Thymus (tissue), 11 donors: ENCODE measurements around the gene SORL1-AS1.

Source experiments
- DNase-seq, 9 donors: peaks; one replicate each; pipeline ENCODE4 v3.0.0-alpha.2; 2013; ENCODE audit warnings: low spot score in 9 of 9, low read depth in 6 of 9, missing footprints in 1 of 9
- H3K27ac ChIP-seq, 2 donors: one replicate each; pipeline ENCODE4 v1.5.1; 2013; ENCODE audit warnings: control low read depth in 1 of 2, low read depth in 1 of 2, low read length in 1 of 2, mild to moderate bottlenecking in 1 of 2, moderate library complexity in 1 of 2
- H3K27me3 ChIP-seq, 2 donors: one replicate each; pipeline ENCODE4 v1.5.1; 2013; ENCODE audit warnings: low read length in 1 of 2; ENCODE audit not compliant: control insufficient read depth in 2 of 2, insufficient read depth in 1 of 2
- H3K36me3 ChIP-seq, 2 donors: one replicate each; pipeline ENCODE4 v1.5.1; 2013; ENCODE audit warnings: low read length in 1 of 2, mild to moderate bottlenecking in 1 of 2, moderate library complexity in 1 of 2; ENCODE audit not compliant: control insufficient read depth in 2 of 2, insufficient read depth in 2 of 2
- H3K4me1 ChIP-seq, 2 donors: one replicate each; pipeline ENCODE4 v1.5.1; 2013; ENCODE audit warnings: low read length in 2 of 2; ENCODE audit not compliant: control insufficient read depth in 2 of 2, insufficient read depth in 2 of 2
- H3K4me3 ChIP-seq, 2 donors: one replicate each; pipeline ENCODE4 v1.5.1; 2013; ENCODE audit warnings: low read length in 2 of 2, control low read depth in 1 of 2, mild to moderate bottlenecking in 1 of 2
- H3K9me3 ChIP-seq, 2 donors: one replicate each; pipeline ENCODE4 v1.5.1; 2013; ENCODE audit warnings: low read length in 1 of 2, mild to moderate bottlenecking in 1 of 2; ENCODE audit not compliant: control insufficient read depth in 2 of 2, insufficient read depth in 1 of 2
- WGBS: extraction: QIAGEN DNeasy Blood & Tissue Kit; methylation state at CpG from one replicate; pipeline ENCODE4 v1.1.7; 2013; 5-methylcytosine and 5-hydroxymethylcytosine counted together
- donor health status: healthy.

The SORL1-AS1 gene

DNA sequence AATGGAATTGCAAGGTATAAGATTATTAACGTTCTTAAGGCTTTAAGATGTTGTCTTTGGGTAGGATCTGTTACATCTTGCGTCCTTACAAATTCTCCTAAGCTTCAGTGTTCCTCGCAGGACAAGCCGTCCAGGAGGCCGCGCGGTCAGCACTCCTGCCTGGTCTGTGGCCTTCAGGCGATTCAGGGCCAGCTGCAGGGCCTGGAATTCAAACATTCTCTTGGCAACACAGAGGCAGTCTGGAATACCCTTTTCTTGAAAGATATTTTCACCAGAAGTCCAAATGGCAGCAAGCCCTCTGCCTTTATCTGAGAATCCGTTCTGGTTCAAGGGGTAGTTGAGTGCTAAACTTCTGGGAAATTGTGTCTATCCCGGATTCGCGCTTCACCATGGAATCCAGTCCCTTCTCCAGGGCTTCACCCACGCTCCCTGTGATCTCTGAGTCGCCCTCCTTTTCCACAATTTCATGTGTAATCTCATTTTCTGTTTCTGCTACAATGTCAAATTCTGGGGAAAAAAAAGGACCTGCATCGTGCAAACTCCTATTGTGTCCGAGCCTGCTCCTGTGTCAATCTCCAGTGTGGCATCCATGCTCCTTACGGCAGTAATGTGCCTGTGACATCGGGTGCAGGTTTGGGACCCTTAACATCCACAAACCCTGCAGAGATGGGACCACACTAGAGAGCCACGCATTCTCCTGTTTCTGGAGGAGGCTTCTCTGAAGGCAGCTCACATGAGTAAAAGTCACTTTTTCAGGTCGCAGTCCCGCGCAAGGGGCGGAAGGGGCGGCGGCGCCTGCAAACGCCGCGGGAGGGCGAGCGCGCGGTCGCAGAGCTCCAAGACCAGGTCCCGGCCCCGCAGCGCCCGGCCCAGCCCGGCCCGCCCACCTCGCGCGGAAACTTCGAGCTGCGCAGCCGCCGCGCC lies 26.0 kb downstream of the SORL1-AS1 start:
- Histone ChIP-seq H3K27ac (no peak overlapping the region), H3K27me3 (peaks cover 0 to 16% of the 10 kb centered on the region in 2 donors), H3K36me3 (no peaks in the 10 kb centered on the region), H3K4me1 (peaks cover 4 to 5% of the 10 kb centered on the region in 2 donors), H3K4me3 (peak overlapping the region in 1 of 2 donors; percentile 32), H3K9me3 (no peaks in the 10 kb centered on the region)
- peak in 1 of 9 donors; percentile 36 for DNase-seq
- WGBS, result 33% methylated on average over 48 of the region's 48 CpGs

DNA sequence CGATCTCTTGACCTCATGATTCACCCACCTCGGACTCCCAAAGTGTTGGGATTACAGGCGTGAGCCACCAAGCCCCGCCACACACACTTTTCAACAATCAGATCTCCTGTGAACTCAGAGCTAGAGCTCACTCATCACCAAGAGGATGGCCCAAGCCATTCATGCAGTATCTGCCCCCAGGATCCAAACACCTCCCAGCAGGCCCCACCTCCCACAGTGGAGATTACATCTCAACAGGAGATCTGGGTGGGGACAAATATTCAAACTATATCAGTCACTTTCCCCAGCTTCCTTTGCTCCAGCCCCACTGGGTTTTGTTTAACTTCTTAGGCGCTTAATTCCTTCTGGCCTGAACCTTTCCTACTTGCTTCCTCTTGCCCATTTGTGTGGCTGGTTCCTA lies 26.9 kb downstream of the SORL1-AS1 start:
- no peaks in the 10 kb centered on the region for H3K36me3 ChIP-seq
- H3K27me3 ChIP-seq, result peaks cover 0 to 16% of the 10 kb centered on the region in 2 donors
- DNase-seq, result no peak
- WGBS, result 94% methylated on average over 5 of the region's 5 CpGs
- no peak overlapping the region for H3K27ac ChIP-seq
- H3K4me1 ChIP-seq, result peaks cover 4 to 5% of the 10 kb centered on the region in 2 donors
- H3K4me3 ChIP-seq, result no peak overlapping the region
- H3K9me3 ChIP-seq, result no peaks in the 10 kb centered on the region

DNA sequence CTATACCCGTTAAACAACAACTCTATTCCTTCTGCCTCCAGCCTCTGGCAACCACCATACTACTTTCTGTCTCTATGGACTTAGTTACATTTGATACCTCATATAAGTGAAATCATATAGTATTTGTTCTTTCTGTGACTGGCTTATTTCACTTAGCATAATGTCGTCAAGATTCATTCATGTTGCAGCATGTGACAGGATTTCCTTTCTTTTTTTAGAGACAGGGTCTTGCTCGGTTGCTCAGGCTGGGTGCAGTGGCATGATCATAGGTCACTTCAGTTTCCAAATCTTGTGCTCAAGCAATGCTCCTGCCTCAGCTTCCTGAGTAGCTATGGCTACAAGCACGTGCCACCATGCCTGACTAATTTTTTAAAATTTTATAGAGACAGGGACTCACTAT lies 30.1 kb downstream of the SORL1-AS1 start:
- no peak overlapping the region for H3K27ac ChIP-seq
- no peaks in the 10 kb centered on the region for H3K9me3 ChIP-seq
- H3K4me1 ChIP-seq, result peaks cover 4 to 5% of the 10 kb centered on the region in 2 donors
- WGBS, result 41% methylated on average over 4 of the region's 4 CpGs
- H3K4me3 ChIP-seq, result no peak overlapping the region
- H3K27me3 ChIP-seq, result peaks cover 0 to 11% of the 10 kb centered on the region in 2 donors
- no peaks in the 10 kb centered on the region for H3K36me3 ChIP-seq
- DNase-seq, result peak in 1 of 9 donors; percentile 41

GRCh38 chr11:121421149-121421901 lies 31.4 kb downstream of the SORL1-AS1 start:
- DNase-seq, result no peak
- no peaks in the 10 kb centered on the region for H3K36me3 ChIP-seq
- H3K4me1 ChIP-seq, result peaks cover 4 to 7% of the 10 kb centered on the region in 2 donors
- no peak overlapping the region for H3K27ac ChIP-seq
- no peak overlapping the region for H3K4me3 ChIP-seq
- H3K9me3 ChIP-seq, result no peaks in the 10 kb centered on the region
- 95% methylated on average over 4 of the region's 4 CpGs for WGBS
- peaks cover 0 to under 1% of the 10 kb centered on the region in 2 donors for H3K27me3 ChIP-seq

GRCh38 chr11:121420398-121420797 lies 32.4 kb downstream of the SORL1-AS1 start:
- H3K4me1 ChIP-seq, result peaks cover 4 to 7% of the 10 kb centered on the region in 2 donors
- H3K27me3 ChIP-seq, result no peaks in the 10 kb centered on the region
- H3K27ac ChIP-seq, result no peak overlapping the region
- no peaks in the 10 kb centered on the region for H3K36me3 ChIP-seq
- DNase-seq, result no peak
- 71% methylated on average over 2 of the region's 2 CpGs for WGBS
- H3K9me3 ChIP-seq, result no peaks in the 10 kb centered on the region
- H3K4me3 ChIP-seq, result no peak overlapping the region

DNA sequence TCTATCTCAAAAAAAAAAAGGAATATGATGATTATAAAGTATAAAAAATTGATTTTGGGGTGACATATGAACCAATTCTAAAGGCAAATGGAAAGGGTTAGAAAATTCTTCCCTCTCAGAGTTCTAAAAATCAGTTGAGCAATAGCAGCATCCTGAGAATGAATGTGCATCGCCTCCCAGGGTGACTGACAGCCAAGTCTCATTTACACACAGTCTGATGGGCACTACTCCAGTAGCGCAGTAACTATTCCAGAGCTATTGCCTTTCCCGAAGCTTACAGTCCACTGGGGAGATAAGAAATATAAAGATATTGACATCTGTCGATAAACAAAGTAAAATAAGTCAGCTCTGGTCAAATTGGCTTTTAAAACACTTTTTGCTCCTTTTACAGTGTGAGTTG lies 32.9 kb downstream of the SORL1-AS1 start:
- Histone ChIP-seq H3K27me3 (no peaks in the 10 kb centered on the region), H3K27ac (no peak overlapping the region), H3K4me1 (peaks cover 4 to 7% of the 10 kb centered on the region in 2 donors), H3K9me3 (no peaks in the 10 kb centered on the region), H3K4me3 (no peak overlapping the region), H3K36me3 (no peaks in the 10 kb centered on the region)
- no peak for DNase-seq
- WGBS, result 94% methylated on average over 4 of the region's 4 CpGs

DNA sequence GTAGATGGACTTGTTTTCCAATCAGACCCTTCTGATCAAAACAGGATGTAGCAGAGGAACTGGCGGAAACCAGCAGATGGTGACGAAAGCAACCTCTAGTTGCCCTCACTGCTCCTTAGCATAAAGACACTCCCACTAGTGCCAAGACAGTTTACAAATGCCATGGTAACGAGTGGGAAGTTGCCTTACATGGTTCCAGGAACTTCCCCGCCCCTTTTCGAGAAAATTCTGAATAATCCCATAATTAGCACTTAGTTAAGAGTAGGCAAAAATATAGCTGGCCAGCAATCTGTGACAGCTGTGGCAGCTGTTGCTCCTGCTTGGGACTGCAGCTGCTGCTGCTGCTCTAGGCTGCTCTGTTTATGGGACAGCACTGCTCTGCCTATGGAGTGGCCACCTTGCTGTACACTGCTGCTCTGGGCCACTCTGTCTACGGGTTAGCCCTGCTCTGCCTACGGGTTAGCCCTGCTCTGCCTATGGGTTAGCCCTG lies 34.1 kb downstream of the SORL1-AS1 start:
- DNase-seq, result peak in 3 of 9 donors; percentile 4 to 48 (median 23)
- H3K4me1 ChIP-seq, result peaks cover 4 to 7% of the 10 kb centered on the region in 2 donors
- H3K36me3 ChIP-seq, result no peaks in the 10 kb centered on the region
- H3K27me3 ChIP-seq, result no peaks in the 10 kb centered on the region
- H3K27ac ChIP-seq, result no peak overlapping the region
- WGBS, result 81% methylated on average over 7 of the region's 7 CpGs
- H3K9me3 ChIP-seq, result no peaks in the 10 kb centered on the region
- no peak overlapping the region for H3K4me3 ChIP-seq

DNA sequence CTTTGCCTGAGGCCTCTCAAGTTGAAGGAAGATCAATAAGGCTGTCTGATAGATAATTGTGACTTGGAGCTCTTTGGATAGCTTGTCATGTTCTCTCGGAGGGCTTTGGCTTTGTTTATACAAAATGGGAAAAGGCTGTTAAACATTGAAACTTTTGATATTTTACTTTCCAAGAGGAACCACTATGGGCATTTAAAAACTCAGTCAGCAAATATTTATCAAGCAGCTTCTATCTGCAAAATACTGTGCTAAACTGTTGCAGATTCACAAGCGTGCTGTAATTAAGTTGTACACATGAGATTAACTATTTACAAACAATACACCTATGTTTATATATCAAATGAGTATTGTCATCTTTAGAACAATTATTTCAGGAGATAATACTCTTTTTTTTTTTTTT lies 35.2 kb downstream of the SORL1-AS1 start:
- DNase-seq, result no peak
- no peaks in the 10 kb centered on the region for H3K27me3 ChIP-seq
- no peaks in the 10 kb centered on the region for H3K36me3 ChIP-seq
- WGBS, result 40% methylated on average over 2 of the region's 2 CpGs
- peaks cover 4 to 7% of the 10 kb centered on the region in 2 donors for H3K4me1 ChIP-seq
- no peak overlapping the region for H3K4me3 ChIP-seq
- H3K27ac ChIP-seq, result peak overlapping the region in 1 of 2 donors; percentile 62
- H3K9me3 ChIP-seq, result no peaks in the 10 kb centered on the region
